Measurements from ENCODE around the gene EMC9. TPM values are rescaled to one million over a fixed set of nuclear protein-coding genes. Genes with fewer than 3 reads are reported as not detected.

EMC9 gene
- total RNA-seq, 1 donor from 2014 or later, result 14.0 TPM

- no peaks in the 10 kb centered on the region for H3K9me3 Mint-ChIP-seq (ENCODE audit: low read depth)
- no peak overlapping the region for H3K27ac Mint-ChIP-seq (ENCODE audit: unreplicated experiment)
- peaks cover 13% of the 10 kb centered on the region for H3K36me3 Mint-ChIP-seq (ENCODE audit: low read depth)
- no peak overlapping the region for H3K4me3 Mint-ChIP-seq (ENCODE audit: unreplicated experiment)
- H3K4me1 Mint-ChIP-seq (ENCODE audit: low read depth), result peaks cover 20% of the 10 kb centered on the region
- no peak for DNase-seq (ENCODE audit: low spot score)
- H3K27me3 Mint-ChIP-seq (ENCODE audit: low read depth), result no peaks in the 10 kb centered on the region
- TF ChIP-seq CTCF (IDR thresholded peaks at IDR 0.05), result no peak
Measured at GRCh38 chr14:24185026-24185425, 43.6 kb upstream of the EMC9 start.

- Mint-ChIP-seq H3K4me1 (ENCODE audit: low read depth) (peaks cover 17% of the 10 kb centered on the region), H3K9me3 (ENCODE audit: low read depth) (no peaks in the 10 kb centered on the region), H3K27me3 (ENCODE audit: low read depth) (no peaks in the 10 kb centered on the region), H3K4me3 (ENCODE audit: unreplicated experiment) (no peak overlapping the region), H3K36me3 (ENCODE audit: low read depth) (peaks cover 13% of the 10 kb centered on the region), H3K27ac (ENCODE audit: unreplicated experiment) (no peak overlapping the region)
- no peak for TF ChIP-seq CTCF (IDR thresholded peaks at IDR 0.05)
- DNase-seq (ENCODE audit: low spot score), result no peak
Measured at GRCh38 chr14:24184104-24184970, 42.9 kb upstream of the EMC9 start.

GRCh38 chr14:24183014-24183481 lies 41.7 kb upstream of the EMC9 start:
- H3K36me3 Mint-ChIP-seq (ENCODE audit: low read depth), result peaks cover 17% of the 10 kb centered on the region
- no peak overlapping the region for H3K4me3 Mint-ChIP-seq (ENCODE audit: unreplicated experiment)
- no peak for DNase-seq (ENCODE audit: low spot score)
- TF ChIP-seq CTCF (IDR thresholded peaks at IDR 0.05), result no peak
- no peaks in the 10 kb centered on the region for H3K27me3 Mint-ChIP-seq (ENCODE audit: low read depth)
- H3K27ac Mint-ChIP-seq (ENCODE audit: unreplicated experiment), result no peak overlapping the region
- peaks cover 11% of the 10 kb centered on the region for H3K4me1 Mint-ChIP-seq (ENCODE audit: low read depth)
- H3K9me3 Mint-ChIP-seq (ENCODE audit: low read depth), result no peaks in the 10 kb centered on the region

- no peak for DNase-seq (ENCODE audit: low spot score)
- Mint-ChIP-seq H3K27me3 (ENCODE audit: low read depth) (no peaks in the 10 kb centered on the region), H3K27ac (ENCODE audit: unreplicated experiment) (no peak overlapping the region), H3K4me3 (ENCODE audit: unreplicated experiment) (no peak overlapping the region), H3K4me1 (ENCODE audit: low read depth) (peaks cover 5% of the 10 kb centered on the region), H3K36me3 (ENCODE audit: low read depth) (peaks cover 17% of the 10 kb centered on the region), H3K9me3 (ENCODE audit: low read depth) (no peaks in the 10 kb centered on the region)
- no peak for TF ChIP-seq CTCF (IDR thresholded peaks at IDR 0.05)
Measured at GRCh38 chr14:24182110-24182882, 40.9 kb upstream of the EMC9 start.

GRCh38 chr14:24181371-24182077 lies 40.1 kb upstream of the EMC9 start:
- H3K27me3 Mint-ChIP-seq (ENCODE audit: low read depth), result no peaks in the 10 kb centered on the region
- no peak for TF ChIP-seq CTCF (IDR thresholded peaks at IDR 0.05)
- H3K9me3 Mint-ChIP-seq (ENCODE audit: low read depth), result no peaks in the 10 kb centered on the region
- no peak overlapping the region for H3K4me3 Mint-ChIP-seq (ENCODE audit: unreplicated experiment)
- H3K4me1 Mint-ChIP-seq (ENCODE audit: low read depth), result no peaks in the 10 kb centered on the region
- no peak for DNase-seq (ENCODE audit: low spot score)
- H3K27ac Mint-ChIP-seq (ENCODE audit: unreplicated experiment), result no peak overlapping the region
- H3K36me3 Mint-ChIP-seq (ENCODE audit: low read depth), result peaks cover 21% of the 10 kb centered on the region

Measured in chondrocyte (in vitro differentiated cells).